Tracheal epithelial cell (primary cell): ENCODE data around the gene CNOT10. TPM values are rescaled to one million over a fixed set of nuclear protein-coding genes. Genes with fewer than 3 reads are reported as not detected.

Source experiments
- total RNA-seq: library from RNA; depleted of rRNA; stranded (reverse); fragments of >200 nt; gene quantifications from 2 replicates; pipeline ENCODE4 v1.2.1, GENCODE V29; 2014

The CNOT10 gene
- total RNA-seq: 19.3 and 24.5 TPM in 2 replicates

GRCh38 chr3:32684800-32685542, at the start of gene CNOT10:
Gene CNOT10 (plus strand): TSS chr3:32685188. CDS start chr3:32685461, 273 bp downstream.

GRCh38 chr3:32817558-32818228, 132.7 kb downstream of the CNOT10 start, which contains the start of gene TRIM71:
Gene TRIM71 (plus strand): TSS chr3:32817997. CDS start chr3:32818081, 84 bp downstream.

Other genes starting within 250 kb of the CNOT10 start
- 138 and 175 TPM in 2 replicates for gene CMTM6, start 182.3 kb upstream of the CNOT10 start, total RNA-seq
- 33.2 and 36.4 TPM in 2 replicates for gene DYNC1LI1, start 114.3 kb upstream of the CNOT10 start, total RNA-seq
- 0.24 TPM in 1 of 2 replicates, not detected in the other for gene TRIM71, start 132.8 kb downstream of the CNOT10 start, total RNA-seq